ENCODE measurements around the gene CNTNAP5.

Gene CNTNAP5

GRCh38 chr2:124804014-124804940 is 779.2 kb downstream of the CNTNAP5 start:
- no peak for DNase-seq
- no peaks in the 10 kb centered on the region for H3K4me1 ChIP-seq (ENCODE audit: control insufficient read depth, insufficient read depth, low read length, poor library complexity, severe bottlenecking)

GRCh38 chr2:124805060-124805459 is 780.0 kb downstream of the CNTNAP5 start:
- Histone ChIP-seq H3K36me3 (ENCODE audit: control insufficient read depth, insufficient read depth, low read length) (no peaks in the 10 kb centered on the region), H3K4me1 (ENCODE audit: control insufficient read depth, insufficient read depth, low read length, poor library complexity, severe bottlenecking) (no peaks in the 10 kb centered on the region), H3K27me3 (replicated peaks; ENCODE audit: control insufficient read depth, insufficient read depth, low read length, poor library complexity, severe bottlenecking) (no peaks in the 10 kb centered on the region), H3K4me3 (ENCODE audit: insufficient read depth, low read depth, low read length, poor library complexity, severe bottlenecking) (no peak overlapping the region), H3K27ac (ENCODE audit: insufficient read depth, low read length, poor library complexity, severe bottlenecking) (no peak overlapping the region), H3K9me3 (ENCODE audit: control insufficient read depth, low read length) (no peaks in the 10 kb centered on the region)
- no peak for DNase-seq

More at GRCh38 chr2:124804014-124804940, 779.2 kb downstream of the CNTNAP5 start:
- Histone ChIP-seq H3K36me3 (ENCODE audit: control insufficient read depth, insufficient read depth, low read length) (no peaks in the 10 kb centered on the region), H3K27ac (ENCODE audit: insufficient read depth, low read length, poor library complexity, severe bottlenecking) (no peak overlapping the region), H3K4me3 (ENCODE audit: insufficient read depth, low read depth, low read length, poor library complexity, severe bottlenecking) (no peak overlapping the region), H3K9me3 (ENCODE audit: control insufficient read depth, low read length) (no peaks in the 10 kb centered on the region), H3K27me3 (replicated peaks; ENCODE audit: control insufficient read depth, insufficient read depth, low read length, poor library complexity, severe bottlenecking) (no peaks in the 10 kb centered on the region)

- H3K9me3 ChIP-seq (ENCODE audit: control insufficient read depth, low read length), result no peaks in the 10 kb centered on the region
- H3K36me3 ChIP-seq (ENCODE audit: control insufficient read depth, insufficient read depth, low read length), result no peaks in the 10 kb centered on the region
- H3K27ac ChIP-seq (ENCODE audit: insufficient read depth, low read length, poor library complexity, severe bottlenecking), result no peak overlapping the region
- DNase-seq, result no peak
- no peaks in the 10 kb centered on the region for H3K4me1 ChIP-seq (ENCODE audit: control insufficient read depth, insufficient read depth, low read length, poor library complexity, severe bottlenecking)
- H3K4me3 ChIP-seq (ENCODE audit: insufficient read depth, low read depth, low read length, poor library complexity, severe bottlenecking), result no peak overlapping the region
- H3K27me3 ChIP-seq (replicated peaks; ENCODE audit: control insufficient read depth, insufficient read depth, low read length, poor library complexity, severe bottlenecking), result no peaks in the 10 kb centered on the region
These were observed 785.0 kb downstream of the CNTNAP5 start for GRCh38 chr2:124810132-124810531.

GRCh38 chr2:124814968-124815745 is 790.1 kb downstream of the CNTNAP5 start:
- no peaks in the 10 kb centered on the region for H3K9me3 ChIP-seq (ENCODE audit: control insufficient read depth, low read length)
- no peaks in the 10 kb centered on the region for H3K4me1 ChIP-seq (ENCODE audit: control insufficient read depth, insufficient read depth, low read length, poor library complexity, severe bottlenecking)
- no peak overlapping the region for H3K27ac ChIP-seq (ENCODE audit: insufficient read depth, low read length, poor library complexity, severe bottlenecking)
- no peak overlapping the region for H3K4me3 ChIP-seq (ENCODE audit: insufficient read depth, low read depth, low read length, poor library complexity, severe bottlenecking)
- no peaks in the 10 kb centered on the region for H3K36me3 ChIP-seq (ENCODE audit: control insufficient read depth, insufficient read depth, low read length)
- no peaks in the 10 kb centered on the region for H3K27me3 ChIP-seq (replicated peaks; ENCODE audit: control insufficient read depth, insufficient read depth, low read length, poor library complexity, severe bottlenecking)
- DNase-seq, result no peak

- H3K4me3 ChIP-seq (ENCODE audit: insufficient read depth, low read depth, low read length, poor library complexity, severe bottlenecking), result no peak overlapping the region
- H3K9me3 ChIP-seq (ENCODE audit: control insufficient read depth, low read length), result no peaks in the 10 kb centered on the region
- H3K4me1 ChIP-seq (ENCODE audit: control insufficient read depth, insufficient read depth, low read length, poor library complexity, severe bottlenecking), result no peaks in the 10 kb centered on the region
- H3K27ac ChIP-seq (ENCODE audit: insufficient read depth, low read length, poor library complexity, severe bottlenecking), result no peak overlapping the region
- DNase-seq, result no peak
- H3K27me3 ChIP-seq (replicated peaks; ENCODE audit: control insufficient read depth, insufficient read depth, low read length, poor library complexity, severe bottlenecking), result no peaks in the 10 kb centered on the region
- H3K36me3 ChIP-seq (ENCODE audit: control insufficient read depth, insufficient read depth, low read length), result no peaks in the 10 kb centered on the region
These were observed 790.9 kb downstream of the CNTNAP5 start for GRCh38 chr2:124816007-124816406.

GRCh38 chr2:124822516-124822915 is 797.4 kb downstream of the CNTNAP5 start:
- Histone ChIP-seq H3K36me3 (ENCODE audit: control insufficient read depth, insufficient read depth, low read length) (no peaks in the 10 kb centered on the region), H3K27ac (ENCODE audit: insufficient read depth, low read length, poor library complexity, severe bottlenecking) (no peak overlapping the region), H3K9me3 (ENCODE audit: control insufficient read depth, low read length) (no peaks in the 10 kb centered on the region), H3K4me3 (ENCODE audit: insufficient read depth, low read depth, low read length, poor library complexity, severe bottlenecking) (no peak overlapping the region), H3K4me1 (ENCODE audit: control insufficient read depth, insufficient read depth, low read length, poor library complexity, severe bottlenecking) (no peaks in the 10 kb centered on the region), H3K27me3 (replicated peaks; ENCODE audit: control insufficient read depth, insufficient read depth, low read length, poor library complexity, severe bottlenecking) (no peaks in the 10 kb centered on the region)
- no peak for DNase-seq

GRCh38 chr2:124824441-124824840 is 799.4 kb downstream of the CNTNAP5 start:
- Histone ChIP-seq H3K36me3 (ENCODE audit: control insufficient read depth, insufficient read depth, low read length) (no peaks in the 10 kb centered on the region), H3K9me3 (ENCODE audit: control insufficient read depth, low read length) (no peaks in the 10 kb centered on the region), H3K4me1 (ENCODE audit: control insufficient read depth, insufficient read depth, low read length, poor library complexity, severe bottlenecking) (no peaks in the 10 kb centered on the region), H3K27ac (ENCODE audit: insufficient read depth, low read length, poor library complexity, severe bottlenecking) (no peak overlapping the region), H3K4me3 (ENCODE audit: insufficient read depth, low read depth, low read length, poor library complexity, severe bottlenecking) (no peak overlapping the region), H3K27me3 (replicated peaks; ENCODE audit: control insufficient read depth, insufficient read depth, low read length, poor library complexity, severe bottlenecking) (no peaks in the 10 kb centered on the region)
- DNase-seq, result no peak

- no peak for DNase-seq
- Histone ChIP-seq H3K9me3 (ENCODE audit: control insufficient read depth, low read length) (no peaks in the 10 kb centered on the region), H3K4me3 (ENCODE audit: insufficient read depth, low read depth, low read length, poor library complexity, severe bottlenecking) (no peak overlapping the region), H3K36me3 (ENCODE audit: control insufficient read depth, insufficient read depth, low read length) (no peaks in the 10 kb centered on the region), H3K27me3 (replicated peaks; ENCODE audit: control insufficient read depth, insufficient read depth, low read length, poor library complexity, severe bottlenecking) (no peaks in the 10 kb centered on the region), H3K27ac (ENCODE audit: insufficient read depth, low read length, poor library complexity, severe bottlenecking) (no peak overlapping the region), H3K4me1 (ENCODE audit: control insufficient read depth, insufficient read depth, low read length, poor library complexity, severe bottlenecking) (no peaks in the 10 kb centered on the region)
These were observed 807.4 kb downstream of the CNTNAP5 start for GRCh38 chr2:124832521-124832920.

GRCh38 chr2:124834331-124834730 is 809.2 kb downstream of the CNTNAP5 start:
- Histone ChIP-seq H3K9me3 (ENCODE audit: control insufficient read depth, low read length) (no peaks in the 10 kb centered on the region), H3K4me3 (ENCODE audit: insufficient read depth, low read depth, low read length, poor library complexity, severe bottlenecking) (no peak overlapping the region), H3K4me1 (ENCODE audit: control insufficient read depth, insufficient read depth, low read length, poor library complexity, severe bottlenecking) (no peaks in the 10 kb centered on the region), H3K27ac (ENCODE audit: insufficient read depth, low read length, poor library complexity, severe bottlenecking) (no peak overlapping the region), H3K36me3 (ENCODE audit: control insufficient read depth, insufficient read depth, low read length) (no peaks in the 10 kb centered on the region), H3K27me3 (replicated peaks; ENCODE audit: control insufficient read depth, insufficient read depth, low read length, poor library complexity, severe bottlenecking) (no peaks in the 10 kb centered on the region)
- DNase-seq, result no peak

GRCh38 chr2:124835331-124835730 is 810.2 kb downstream of the CNTNAP5 start:
- Histone ChIP-seq H3K27me3 (replicated peaks; ENCODE audit: control insufficient read depth, insufficient read depth, low read length, poor library complexity, severe bottlenecking) (no peaks in the 10 kb centered on the region), H3K36me3 (ENCODE audit: control insufficient read depth, insufficient read depth, low read length) (no peaks in the 10 kb centered on the region), H3K27ac (ENCODE audit: insufficient read depth, low read length, poor library complexity, severe bottlenecking) (no peak overlapping the region), H3K4me1 (ENCODE audit: control insufficient read depth, insufficient read depth, low read length, poor library complexity, severe bottlenecking) (no peaks in the 10 kb centered on the region), H3K9me3 (ENCODE audit: control insufficient read depth, low read length) (no peaks in the 10 kb centered on the region), H3K4me3 (ENCODE audit: insufficient read depth, low read depth, low read length, poor library complexity, severe bottlenecking) (no peak overlapping the region)
- DNase-seq, result no peak
